HT1080 (cell line): Measurements from ENCODE around the gene TCL1B. TPM values are rescaled to one million over a fixed set of nuclear protein-coding genes. Genes with fewer than 3 reads are reported as not detected.
A peak's percentile ranks its signal among the peaks of the same experiment; 100 is the strongest.

Experiments used
- DNase-seq: peaks from one replicate; pipeline ENCODE4 v3.0.0-alpha.2; 2015; ENCODE audit warnings: low read depth
- polyA plus RNA-seq, 2 experiments: library from polyadenylated mRNA; depleted of rRNA; stranded (reverse); fragments of >200 nt; gene quantifications; 2 replicates each; pipeline ENCODE4 v1.2.3, GENCODE V29; 2015
- total RNA-seq: library from RNA; depleted of rRNA; stranded (reverse); fragments of >200 nt; shearing (Covaris generic); gene quantifications from 2 replicates; pipeline ENCODE4 v1.2.3, GENCODE V29; 2014; rRNA removed

Gene TCL1B
- not detected in 2 replicates for total RNA-seq
- polyA plus RNA-seq (2015; cell fraction: cytosol; rRNA removed), result not detected in 2 replicates
- not detected in 2 replicates for polyA plus RNA-seq (2015; cell fraction: nucleus; rRNA removed)

GRCh38 chr14:95685978-95686922, at the start of gene TCL1B:
Gene TCL1B (plus strand): TSS chr14:95686426. CDS start chr14:95686468, 42 bp downstream.
- no peak for DNase-seq

DNA sequence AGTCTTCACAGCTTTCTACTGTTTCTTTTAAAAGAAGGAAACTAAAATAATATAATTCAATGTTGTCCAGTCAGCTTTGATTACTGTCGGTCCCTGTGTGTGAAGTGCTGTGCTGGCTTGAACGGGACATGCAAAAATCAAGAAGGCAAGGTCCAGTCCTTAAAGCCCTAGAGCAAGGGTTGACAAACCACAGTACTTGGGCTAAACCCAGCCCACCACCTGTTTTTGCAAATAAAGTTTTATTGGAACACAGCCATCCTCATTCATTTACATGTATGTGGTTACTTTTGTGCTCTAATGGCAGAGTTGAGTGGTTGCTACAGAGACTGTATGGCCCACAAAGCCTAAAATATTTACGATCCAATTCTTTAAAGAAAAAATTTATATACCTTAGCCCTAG, 41.2 kb upstream of the TCL1B start:
- no peak for DNase-seq

DNA sequence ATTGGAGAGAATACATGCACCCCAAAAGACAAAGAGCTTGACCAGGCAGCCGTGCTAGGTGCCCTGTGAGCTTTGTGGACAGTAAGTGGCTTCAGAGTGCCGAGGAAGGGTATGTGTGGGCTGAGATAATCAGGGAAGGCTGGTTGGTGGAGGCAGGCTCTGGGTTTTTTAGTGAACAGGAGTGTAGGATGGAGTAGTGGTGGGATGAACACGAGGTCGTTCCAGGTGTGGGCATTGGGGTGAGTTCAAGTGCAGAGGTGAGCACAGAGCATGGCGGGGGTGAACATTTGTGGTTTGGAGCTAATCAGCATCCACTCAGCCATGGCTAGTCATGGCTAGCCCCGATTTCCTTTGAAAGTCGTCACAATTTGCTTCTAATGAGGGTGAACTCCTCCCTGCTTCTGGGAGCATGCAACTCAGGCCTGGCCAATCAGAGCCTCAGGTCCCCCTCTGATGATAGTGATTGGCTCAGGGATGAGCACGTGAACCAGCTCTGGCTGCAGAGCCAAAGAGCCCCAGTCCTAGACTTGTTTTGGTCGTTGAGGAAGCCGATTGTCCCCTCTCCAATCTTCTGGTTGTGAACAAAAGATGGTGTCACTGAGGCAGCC, 40.7 kb upstream of the TCL1B start:
- no peak for DNase-seq

DNA sequence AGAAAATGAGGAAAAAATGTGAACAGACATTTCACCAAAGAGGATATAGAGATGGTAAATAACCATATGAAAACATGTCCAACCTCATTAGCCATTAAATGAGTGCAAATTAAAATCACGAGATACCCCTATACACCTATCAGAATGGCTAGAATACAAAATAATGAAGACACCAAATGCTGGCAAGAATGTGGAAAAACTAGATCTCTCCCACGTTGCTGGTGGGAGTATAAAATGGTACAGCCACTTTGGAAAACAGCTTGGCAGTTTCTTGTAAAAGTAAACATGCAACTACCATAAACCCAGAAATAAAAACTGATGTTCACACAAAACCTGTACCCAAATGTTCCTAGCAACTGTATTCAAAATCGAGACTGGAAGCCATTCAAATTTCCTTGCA, 38.3 kb upstream of the TCL1B start:
- DNase-seq, result no peak

GRCh38 chr14:95649230-95649629, 37.0 kb upstream of the TCL1B start:
- no peak for DNase-seq

DNA sequence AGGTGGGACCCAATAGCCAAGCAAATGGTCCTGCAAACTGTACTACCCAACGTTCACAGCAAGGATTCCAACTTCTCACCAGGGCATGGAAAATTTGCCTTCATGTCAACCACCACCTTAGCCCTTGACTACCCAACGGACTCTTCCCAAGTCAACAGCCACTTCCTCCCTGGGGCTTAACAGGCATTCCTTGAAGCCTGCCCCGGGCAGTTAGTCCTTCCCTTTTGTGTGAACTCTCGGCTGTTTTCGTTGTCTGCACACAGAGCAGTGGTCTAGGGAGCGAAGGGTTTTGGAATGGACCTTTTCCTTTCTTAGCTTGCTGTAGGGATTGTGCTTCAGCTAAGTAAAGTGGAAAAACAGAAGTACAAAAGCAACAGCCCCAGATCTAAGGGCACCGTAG, 35.2 kb upstream of the TCL1B start:
- no peak for DNase-seq

GRCh38 chr14:95651821-95652583, 34.2 kb upstream of the TCL1B start:
- DNase-seq, result no peak

GRCh38 chr14:95652690-95653089, 33.5 kb upstream of the TCL1B start:
- DNase-seq, result no peak

GRCh38 chr14:95655461-95655860, 30.8 kb upstream of the TCL1B start:
- no peak for DNase-seq

DNA sequence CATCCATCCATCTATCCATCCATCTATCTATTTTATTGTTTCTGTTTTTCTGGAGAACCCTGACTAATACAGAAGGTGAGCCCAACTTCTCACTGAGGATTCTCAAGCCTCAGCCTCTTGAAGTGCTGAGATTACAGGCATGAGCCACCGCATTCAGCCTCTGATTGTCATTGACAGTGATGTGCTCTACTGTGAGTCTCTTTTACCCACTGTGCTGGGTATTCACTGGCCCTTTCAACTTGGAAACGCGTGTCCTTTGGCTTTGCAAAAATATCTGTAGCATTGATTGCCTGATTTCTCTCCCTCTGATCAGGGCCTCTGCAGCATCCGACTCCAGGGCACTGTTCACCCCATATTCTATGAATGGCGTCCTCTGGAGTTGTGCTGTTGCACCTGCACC, 29.6 kb upstream of the TCL1B start:
- DNase-seq, result no peak

GRCh38 chr14:95657454-95657853, 28.8 kb upstream of the TCL1B start:
- DNase-seq, result no peak

DNA sequence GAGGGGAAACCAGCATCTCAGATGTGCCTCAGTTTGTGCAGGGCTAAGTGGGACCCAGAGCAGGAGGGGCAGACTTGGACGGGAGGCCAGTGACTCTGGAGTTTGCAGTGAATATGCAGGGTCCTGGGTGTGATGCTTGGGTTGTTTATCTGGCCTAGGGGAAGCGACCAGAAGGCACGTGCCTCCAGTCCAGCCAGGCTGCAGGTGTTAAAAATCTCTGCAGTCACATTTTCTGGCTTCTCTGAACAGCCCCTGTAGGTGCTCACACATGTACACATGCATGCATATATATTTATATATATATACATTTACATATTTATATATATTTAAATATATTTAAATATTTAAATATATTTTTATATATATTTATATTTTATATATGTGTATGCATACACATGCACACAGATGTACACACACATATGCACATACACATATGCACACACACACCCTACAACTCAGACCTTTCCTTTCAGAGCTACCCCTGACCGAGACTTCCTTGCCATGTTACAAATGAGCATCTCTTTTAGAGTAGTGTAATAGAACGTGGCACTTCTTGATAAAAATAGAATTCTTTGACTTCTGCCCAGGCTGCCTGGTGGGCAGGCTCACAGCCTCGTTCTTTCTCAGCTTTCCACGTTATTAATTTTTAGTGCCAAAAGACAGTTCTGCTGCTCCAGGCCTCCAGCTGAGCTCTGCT, 26.8 kb upstream of the TCL1B start:
- DNase-seq, result no peak

GRCh38 chr14:95659990-95660385, 26.2 kb upstream of the TCL1B start:
- DNase-seq, result no peak

- DNase-seq, result no peak
These were observed 25.3 kb upstream of the TCL1B start for GRCh38 chr14:95660651-95661515.

- DNase-seq, result peak; percentile 43
These were observed 23.6 kb upstream of the TCL1B start for GRCh38 chr14:95662376-95663186.

DNA sequence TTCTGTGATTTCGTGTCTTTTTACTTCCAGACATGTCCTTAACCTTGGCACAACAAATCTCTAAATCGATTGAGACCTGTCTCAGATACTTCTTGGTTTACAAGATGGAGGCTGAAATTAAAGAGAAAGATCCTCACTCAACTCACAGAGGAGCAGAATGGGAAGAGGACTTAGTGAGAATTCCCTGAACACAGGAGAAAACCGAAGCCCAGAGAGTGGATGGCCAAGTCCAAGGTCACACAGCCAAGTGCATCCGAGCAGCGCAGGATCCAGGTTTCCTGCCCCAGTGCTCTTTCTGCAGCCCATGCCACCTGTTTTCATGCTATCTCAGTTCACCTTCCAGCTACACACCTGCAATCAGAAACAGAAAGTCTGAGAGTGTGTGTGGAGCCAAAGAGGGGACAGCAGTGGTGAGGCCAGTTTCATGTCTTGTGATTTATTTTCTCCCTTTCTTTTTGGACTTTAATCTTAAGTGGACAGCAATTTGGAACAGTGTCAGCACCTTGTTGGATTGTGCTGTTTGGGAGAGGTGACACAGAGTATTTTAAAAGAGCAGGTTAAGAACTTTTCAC, 22.9 kb upstream of the TCL1B start:
- DNase-seq, result no peak

- DNase-seq, result no peak
These were observed 22.2 kb upstream of the TCL1B start for GRCh38 chr14:95664066-95664465.

GRCh38 chr14:95664546-95664945, 21.7 kb upstream of the TCL1B start:
- no peak for DNase-seq

DNA sequence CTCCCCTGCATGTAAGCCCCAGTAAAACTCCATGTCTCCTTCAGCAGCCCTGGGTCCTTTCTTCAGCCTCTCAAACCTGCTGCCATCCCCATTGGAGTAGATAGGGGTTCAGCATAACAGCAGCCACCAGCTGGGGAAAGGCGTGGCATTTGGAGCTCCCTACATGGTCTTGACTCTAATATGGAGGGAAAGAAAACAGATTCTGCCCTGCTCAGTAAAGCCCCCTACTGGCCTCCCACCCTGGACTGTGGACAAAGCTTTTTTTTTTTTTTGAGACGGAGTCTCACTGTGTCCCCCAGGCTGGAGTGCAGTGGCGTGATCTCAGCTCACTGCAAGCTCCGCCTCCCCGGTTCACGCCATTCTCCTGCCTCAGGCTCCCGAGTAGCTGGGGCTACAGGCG, 20.7 kb upstream of the TCL1B start:
- peak; percentile 30 for DNase-seq
